ENCODE results near the gene APEH. TPM values are rescaled to one million over a fixed set of nuclear protein-coding genes. Genes with fewer than 3 reads are reported as not detected.

The APEH gene
- polyA plus RNA-seq, 1 donor from 2014 or later = 98.4 TPM

GRCh38 chr3:49630784-49631183 lies 43.4 kb upstream of the APEH start:
- Histone ChIP-seq H3K9ac (ENCODE audit: low read length) (no peak overlapping the region), H3K27ac (ENCODE audit: low read length) (no peak overlapping the region), H3K4me2 (ENCODE audit: low read length) (no peak overlapping the region), H4K20me1 (ENCODE audit: insufficient read depth) (no peaks in the 10 kb centered on the region), H2AFZ (ENCODE audit: low read depth, low read length) (no peak overlapping the region), H3K4me3 (ENCODE audit: low read length) (no peak overlapping the region), H3K9me2 (ENCODE audit: insufficient read depth, low read length) (no peaks in the 10 kb centered on the region), H3K36me3 (ENCODE audit: insufficient read depth, low read length) (peaks cover 4% of the 10 kb centered on the region), H3K27me3 (ENCODE audit: insufficient read depth, low read depth, low read length) (no peaks in the 10 kb centered on the region), H3F3A (ENCODE audit: insufficient read depth, low read length, poor library complexity, severe bottlenecking) (no peaks in the 10 kb centered on the region), H3K79me2 (replicated peaks; ENCODE audit: insufficient read depth, low read length) (no peaks in the 10 kb centered on the region), H3K9me3 (ENCODE audit: low read length) (no peaks in the 10 kb centered on the region)
- TF ChIP-seq REST (IDR thresholded peaks at IDR 0.05; ENCODE audit: borderline replicate concordance) (no peak), TAF1 (IDR thresholded peaks at IDR 0.05; ENCODE audit: low read depth) (no peak), MXI1 (conservative IDR thresholded peaks at IDR 0.05; ENCODE audit: poor library complexity, severe bottlenecking) (no peak), EP300 (conservative IDR thresholded peaks at IDR 0.05; ENCODE audit: poor library complexity, severe bottlenecking) (no peak), POLR2AphosphoS5 (IDR thresholded peaks at IDR 0.05) (no peak), CTCF (IDR thresholded peaks at IDR 0.05; ENCODE audit: poor library complexity, severe bottlenecking) (no peak), EZH2 (IDR thresholded peaks at IDR 0.05; ENCODE audit: borderline replicate concordance, insufficient read depth, low read length, poor library complexity, severe bottlenecking) (no peak), RAD21 (conservative IDR thresholded peaks at IDR 0.05) (no peak), SMC3 (conservative IDR thresholded peaks at IDR 0.05; ENCODE audit: poor library complexity) (no peak)

GRCh38 chr3:49634736-49635135 lies 39.4 kb upstream of the APEH start:
- H3K27me3 ChIP-seq (ENCODE audit: insufficient read depth, low read depth, low read length) = no peaks in the 10 kb centered on the region
- H3K79me2 ChIP-seq (replicated peaks; ENCODE audit: insufficient read depth, low read length) = no peaks in the 10 kb centered on the region
- H3K4me2 ChIP-seq (ENCODE audit: low read length) = no peak overlapping the region
- TF ChIP-seq EZH2 (IDR thresholded peaks at IDR 0.05; ENCODE audit: borderline replicate concordance, insufficient read depth, low read length, poor library complexity, severe bottlenecking) = no peak
- TF ChIP-seq REST (IDR thresholded peaks at IDR 0.05; ENCODE audit: borderline replicate concordance) = no peak
- no peak for TF ChIP-seq POLR2AphosphoS5 (IDR thresholded peaks at IDR 0.05)
- no peak for TF ChIP-seq SMC3 (conservative IDR thresholded peaks at IDR 0.05; ENCODE audit: poor library complexity)
- TF ChIP-seq RAD21 (conservative IDR thresholded peaks at IDR 0.05) = no peak
- no peak for TF ChIP-seq EP300 (conservative IDR thresholded peaks at IDR 0.05; ENCODE audit: poor library complexity, severe bottlenecking)
- TF ChIP-seq CTCF (IDR thresholded peaks at IDR 0.05; ENCODE audit: poor library complexity, severe bottlenecking) = no peak
- TF ChIP-seq MXI1 (conservative IDR thresholded peaks at IDR 0.05; ENCODE audit: poor library complexity, severe bottlenecking) = no peak
- no peak for TF ChIP-seq TAF1 (IDR thresholded peaks at IDR 0.05; ENCODE audit: low read depth)
- no peak overlapping the region for H3K4me3 ChIP-seq (ENCODE audit: low read length)
- peaks cover 3% of the 10 kb centered on the region for H4K20me1 ChIP-seq (ENCODE audit: insufficient read depth)
- H2AFZ ChIP-seq (ENCODE audit: low read depth, low read length) = no peak overlapping the region
- no peak overlapping the region for H3K9ac ChIP-seq (ENCODE audit: low read length)
- H3F3A ChIP-seq (ENCODE audit: insufficient read depth, low read length, poor library complexity, severe bottlenecking) = no peaks in the 10 kb centered on the region
- H3K9me3 ChIP-seq (ENCODE audit: low read length) = no peaks in the 10 kb centered on the region
- no peak overlapping the region for H3K27ac ChIP-seq (ENCODE audit: low read length)
- no peaks in the 10 kb centered on the region for H3K9me2 ChIP-seq (ENCODE audit: insufficient read depth, low read length)
- peaks cover 4% of the 10 kb centered on the region for H3K36me3 ChIP-seq (ENCODE audit: insufficient read depth, low read length)

Data from neural cell (in vitro differentiated cells).